GM23338 (cell line): ENCODE results near the gene KLF1. TPM values are rescaled to one million over a fixed set of nuclear protein-coding genes. Genes with fewer than 3 reads are reported as not detected.

Source experiments
- ATAC-seq: fragments of 200-7000 bp; cut with Tn5 transposase; 3 replicates; pipeline ENCODE4 v1.9.1; 2020
- DNase-seq: peaks from one replicate; pipeline ENCODE4 v3.0.0-alpha.2; 2015; ENCODE audit warnings: low spot score
- H2AFZ ChIP-seq: fragments of 200-600 bp; sonication (generic); 2 replicates; pipeline ENCODE4 v1.8.0; 2016; ENCODE audit warnings: antibody characterized with exemption, mild to moderate bottlenecking, moderate library complexity
- H3F3A ChIP-seq: fragments of 200-600 bp; sonication (generic); replicated peaks from 2 replicates; pipeline ENCODE4 v1.8.0; 2017; ENCODE audit warnings: antibody characterized with exemption, mixed run types, low read depth
- H3K27ac ChIP-seq: fragments of 200-600 bp; sonication (generic); 2 replicates; pipeline ENCODE4 v1.6.1; 2016; ENCODE audit warnings: low read depth
- H3K27me3 ChIP-seq: fragments of 200-600 bp; sonication (generic); 2 replicates; pipeline ENCODE4 v1.8.0; 2016; ENCODE audit warnings: mild to moderate bottlenecking, mixed run types, moderate library complexity; ENCODE audit not compliant: insufficient read depth
- H3K36me3 ChIP-seq: fragments of 200-600 bp; sonication (generic); 2 replicates; pipeline ENCODE4 v1.8.0; 2016; ENCODE audit warnings: mild to moderate bottlenecking; ENCODE audit not compliant: insufficient read depth
- H3K4me1 ChIP-seq: fragments of 200-600 bp; sonication (generic); 2 replicates; pipeline ENCODE4 v1.8.0; 2016; ENCODE audit warnings: mild to moderate bottlenecking, moderate library complexity; ENCODE audit not compliant: insufficient read depth
- H3K4me2 ChIP-seq: fragments of 200-600 bp; sonication (generic); 2 replicates; pipeline ENCODE4 v1.7.1; 2017; ENCODE audit warnings: mixed run types
- H3K4me3 ChIP-seq: fragments of 200-600 bp; sonication (generic); 2 replicates; pipeline ENCODE4 v1.6.1; 2016; ENCODE audit warnings: mixed run types
- H3K79me2 ChIP-seq: fragments of 200-600 bp; sonication (generic); replicated peaks from 2 replicates; pipeline ENCODE4 v1.8.0; 2017; ENCODE audit warnings: mild to moderate bottlenecking; ENCODE audit not compliant: insufficient read depth
- H3K9me2 ChIP-seq: fragments of 200-600 bp; sonication (generic); 2 replicates; pipeline ENCODE4 v1.8.0; 2017; ENCODE audit not compliant: insufficient read depth
- H4K20me1 ChIP-seq: fragments of 200-600 bp; sonication (generic); replicated peaks from 2 replicates; pipeline ENCODE4 v1.8.0; 2017; ENCODE audit warnings: mild to moderate bottlenecking; ENCODE audit not compliant: insufficient read depth
- H3K27ac Mint-ChIP-seq: 2 replicates; pipeline ENCODE4 v1.8.0; 2020; ENCODE audit warnings: inconsistent platforms, mild to moderate bottlenecking, moderate library complexity, mixed read lengths
- H3K27me3 Mint-ChIP-seq: 3 replicates; pipeline ENCODE4 v1.8.0; 2022; ENCODE audit warnings: low read depth, mild to moderate bottlenecking, moderate library complexity, mixed read lengths, inconsistent platforms; ENCODE audit not compliant: insufficient read depth, poor library complexity
- H3K36me3 Mint-ChIP-seq: 3 replicates; pipeline ENCODE4 v1.8.0; 2021; ENCODE audit warnings: low read depth, mild to moderate bottlenecking, inconsistent platforms, moderate library complexity, mixed read lengths
- H3K4me1 Mint-ChIP-seq: 3 replicates; pipeline ENCODE4 v1.8.0; 2020; ENCODE audit warnings: mild to moderate bottlenecking, inconsistent platforms, mixed read lengths
- H3K4me3 Mint-ChIP-seq: 3 replicates; pipeline ENCODE4 v1.8.0; 2021; ENCODE audit warnings: moderate library complexity, mild to moderate bottlenecking, inconsistent platforms, mixed read lengths
- H3K9me3 Mint-ChIP-seq: 3 replicates; pipeline ENCODE4 v1.8.0; 2020; ENCODE audit warnings: moderate library complexity, mild to moderate bottlenecking, inconsistent platforms, mixed read lengths
- CREB1 ChIP-seq: fragments of 250-450 bp; sonication (Bioruptor Pico); IDR thresholded peaks from 2 replicates; pipeline ENCODE4 v1.5.0; 2020; ENCODE audit warnings: low read depth, mild to moderate bottlenecking, moderate library complexity
- EZH2 ChIP-seq: fragments of 200-600 bp; sonication (generic); IDR thresholded peaks from one replicate; pipeline ENCODE4 v1.8.0; 2017; ENCODE audit warnings: antibody characterized with exemption, mild to moderate bottlenecking, low read depth; ENCODE audit not compliant: unreplicated experiment
- EZH2phosphoT487 ChIP-seq: fragments of 200-600 bp; sonication (generic); IDR thresholded peaks from one replicate; pipeline ENCODE4 v1.8.1; 2018; ENCODE audit warnings: antibody characterized with exemption; ENCODE audit not compliant: unreplicated experiment
- NANOG ChIP-seq: IDR thresholded peaks from 2 replicates; pipeline ENCODE4 v1.6.1; 2016; ENCODE audit warnings: antibody characterized with exemption, borderline replicate concordance
- POLR2AphosphoS5 ChIP-seq: IDR thresholded peaks from 2 replicates; pipeline ENCODE4 v1.6.1; 2016; ENCODE audit warnings: antibody characterized with exemption, low read depth
- REST ChIP-seq: IDR thresholded peaks from one replicate; pipeline ENCODE4 v1.6.1; 2018; ENCODE audit warnings: antibody characterized with exemption; ENCODE audit not compliant: unreplicated experiment
- STAT1 ChIP-seq: IDR thresholded peaks from one replicate; pipeline ENCODE4 v1.6.1; 2016; ENCODE audit warnings: antibody characterized with exemption; ENCODE audit not compliant: unreplicated experiment
- ZNF114 ChIP-seq: fragments of 250-450 bp; sonication (Bioruptor Pico); IDR thresholded peaks from 2 replicates; pipeline ENCODE4 v1.5.0; 2020; ENCODE audit warnings: mild to moderate bottlenecking, moderate library complexity
- ZNF331 ChIP-seq: fragments of 250-450 bp; sonication (Bioruptor Pico); IDR thresholded peaks from 2 replicates; pipeline ENCODE4 v1.5.0; 2020; ENCODE audit warnings: low read depth, mild to moderate bottlenecking, moderate library complexity
- polyA plus RNA-seq: library from polyadenylated mRNA; unstranded; fragments of >200 nt; fragmentation: Nextera tagmentation; extraction: Ambion mirVana; gene quantifications from 2 replicates; pipeline ENCODE4 v1.2.1, GENCODE V29; 2016
- total RNA-seq: library from RNA; depleted of rRNA; stranded (reverse); fragments of >200 nt; shearing (Covaris generic); gene quantifications from 2 replicates; pipeline ENCODE4 v1.2.3, GENCODE V29; 2014
- TF ChIP-seq, protein P1 (sequence below), 2 experiments: fragments of 200-600 bp in 1 of 2; sonication (generic) in 1 of 2; conservative IDR thresholded peaks; 2 replicates each; pipeline versions ENCODE4 v1.5.1 to v1.6.1; 2016 to 2017; ENCODE audit warnings: antibody characterized with exemption in 2 of 2, low read depth in 2 of 2, mild to moderate bottlenecking in 2 of 2, moderate library complexity in 1 of 2
- TF ChIP-seq, protein P2 (sequence below): IDR thresholded peaks from 2 replicates; pipeline ENCODE4 v1.6.1; 2016; ENCODE audit warnings: antibody characterized with exemption

The KLF1 gene
- total and polyA plus RNA-seq, 2 experiments from 2014 or later: 0.74 to 1.1 TPM

GRCh38 chr19:12843999-12844732 is 42.8 kb downstream of the KLF1 start:
- Histone ChIP-seq H3K79me2 (peaks cover 8% of the 10 kb centered on the region), H4K20me1 (peaks cover 11% of the 10 kb centered on the region), H3K4me1 (peaks cover 20% of the 10 kb centered on the region), H2AFZ (no peak overlapping the region), H3K27ac (no peak overlapping the region), H3F3A (peaks cover 34% of the 10 kb centered on the region), H3K4me3 (no peak overlapping the region), H3K4me2 (no peak overlapping the region), H3K9me2 (no peaks in the 10 kb centered on the region), H3K36me3 (no peaks in the 10 kb centered on the region), H3K27me3 (no peaks in the 10 kb centered on the region)
- Mint-ChIP-seq H3K4me1 (peaks cover 28% of the 10 kb centered on the region), H3K27ac (no peak overlapping the region), H3K27me3 (peaks cover 17% of the 10 kb centered on the region), H3K9me3 (no peaks in the 10 kb centered on the region; the same call in 2 of the 3 replicates), H3K4me3 (no peak overlapping the region; the same call in 2 of the 3 replicates), H3K36me3 (peaks cover 19% of the 10 kb centered on the region)
- ATAC-seq (no peak), DNase-seq (no peak)
- TF ChIP-seq ZNF331 (CRISPR knock-in tag): no peak
- no peak for TF ChIP-seq CREB1 (CRISPR knock-in tag)
- TF ChIP-seq, protein P1, sequence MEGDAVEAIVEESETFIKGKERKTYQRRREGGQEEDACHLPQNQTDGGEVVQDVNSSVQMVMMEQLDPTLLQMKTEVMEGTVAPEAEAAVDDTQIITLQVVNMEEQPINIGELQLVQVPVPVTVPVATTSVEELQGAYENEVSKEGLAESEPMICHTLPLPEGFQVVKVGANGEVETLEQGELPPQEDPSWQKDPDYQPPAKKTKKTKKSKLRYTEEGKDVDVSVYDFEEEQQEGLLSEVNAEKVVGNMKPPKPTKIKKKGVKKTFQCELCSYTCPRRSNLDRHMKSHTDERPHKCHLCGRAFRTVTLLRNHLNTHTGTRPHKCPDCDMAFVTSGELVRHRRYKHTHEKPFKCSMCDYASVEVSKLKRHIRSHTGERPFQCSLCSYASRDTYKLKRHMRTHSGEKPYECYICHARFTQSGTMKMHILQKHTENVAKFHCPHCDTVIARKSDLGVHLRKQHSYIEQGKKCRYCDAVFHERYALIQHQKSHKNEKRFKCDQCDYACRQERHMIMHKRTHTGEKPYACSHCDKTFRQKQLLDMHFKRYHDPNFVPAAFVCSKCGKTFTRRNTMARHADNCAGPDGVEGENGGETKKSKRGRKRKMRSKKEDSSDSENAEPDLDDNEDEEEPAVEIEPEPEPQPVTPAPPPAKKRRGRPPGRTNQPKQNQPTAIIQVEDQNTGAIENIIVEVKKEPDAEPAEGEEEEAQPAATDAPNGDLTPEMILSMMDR (conservative IDR thresholded peaks at IDR 0.05; ENCODE audit: low read depth in 2 of 2): no peak
- no peak for TF ChIP-seq REST

- ATAC-seq: no peak
- peaks cover 17% of the 10 kb centered on the region for H3K27me3 Mint-ChIP-seq
- TF ChIP-seq, protein P1 (conservative IDR thresholded peaks at IDR 0.05; ENCODE audit: low read depth in 2 of 2): no peak
- TF ChIP-seq ZNF331 (CRISPR knock-in tag) (no peak), REST (no peak), POLR2AphosphoS5 (no peak), ZNF114 (CRISPR knock-in tag) (no peak), EZH2phosphoT487 (no peak), NANOG (no peak), EZH2 (no peak), STAT1 (no peak)
- TF ChIP-seq, protein P2, sequence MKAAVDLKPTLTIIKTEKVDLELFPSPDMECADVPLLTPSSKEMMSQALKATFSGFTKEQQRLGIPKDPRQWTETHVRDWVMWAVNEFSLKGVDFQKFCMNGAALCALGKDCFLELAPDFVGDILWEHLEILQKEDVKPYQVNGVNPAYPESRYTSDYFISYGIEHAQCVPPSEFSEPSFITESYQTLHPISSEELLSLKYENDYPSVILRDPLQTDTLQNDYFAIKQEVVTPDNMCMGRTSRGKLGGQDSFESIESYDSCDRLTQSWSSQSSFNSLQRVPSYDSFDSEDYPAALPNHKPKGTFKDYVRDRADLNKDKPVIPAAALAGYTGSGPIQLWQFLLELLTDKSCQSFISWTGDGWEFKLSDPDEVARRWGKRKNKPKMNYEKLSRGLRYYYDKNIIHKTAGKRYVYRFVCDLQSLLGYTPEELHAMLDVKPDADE: no peak
These were observed 43.7 kb downstream of the KLF1 start for GRCh38 chr19:12843328-12843727.

More at GRCh38 chr19:12843328-12843727, 43.7 kb downstream of the KLF1 start:
- Mint-ChIP-seq H3K36me3 (peaks cover 13% of the 10 kb centered on the region), H3K4me3 (no peak overlapping the region), H3K9me3 (no peaks in the 10 kb centered on the region; the same call in 2 of the 3 replicates), H3K4me1 (peaks cover 30% of the 10 kb centered on the region), H3K27ac (no peak overlapping the region)
- no peak overlapping the region for H3K4me2 ChIP-seq
- DNase-seq: no peak
- H3K79me2 ChIP-seq: peaks cover 8% of the 10 kb centered on the region
- H3K4me3 ChIP-seq: no peak overlapping the region
- no peak overlapping the region for H2AFZ ChIP-seq
- H3K4me1 ChIP-seq: peaks cover 20% of the 10 kb centered on the region
- H3F3A ChIP-seq: peaks cover 36% of the 10 kb centered on the region
- H3K9me2 ChIP-seq: no peaks in the 10 kb centered on the region
- no peaks in the 10 kb centered on the region for H3K27me3 ChIP-seq
- H3K36me3 ChIP-seq: no peaks in the 10 kb centered on the region
- H4K20me1 ChIP-seq: peaks cover 11% of the 10 kb centered on the region
- no peak overlapping the region for H3K27ac ChIP-seq
